NCI-H2081 (cell line): ENCODE measurements around the gene HCK.
"Not testable (repeated sequence)": the region's sequence is repeated elsewhere in the genome, so short reads cannot be mapped to it uniquely, and the experiment has no call there.

Experiments
- DNase-seq, 2 experiments: peaks; one replicate each; lab custom pipeline; 2025; lab: John Stamatoyannopoulos, UW

HCK gene

DNA sequence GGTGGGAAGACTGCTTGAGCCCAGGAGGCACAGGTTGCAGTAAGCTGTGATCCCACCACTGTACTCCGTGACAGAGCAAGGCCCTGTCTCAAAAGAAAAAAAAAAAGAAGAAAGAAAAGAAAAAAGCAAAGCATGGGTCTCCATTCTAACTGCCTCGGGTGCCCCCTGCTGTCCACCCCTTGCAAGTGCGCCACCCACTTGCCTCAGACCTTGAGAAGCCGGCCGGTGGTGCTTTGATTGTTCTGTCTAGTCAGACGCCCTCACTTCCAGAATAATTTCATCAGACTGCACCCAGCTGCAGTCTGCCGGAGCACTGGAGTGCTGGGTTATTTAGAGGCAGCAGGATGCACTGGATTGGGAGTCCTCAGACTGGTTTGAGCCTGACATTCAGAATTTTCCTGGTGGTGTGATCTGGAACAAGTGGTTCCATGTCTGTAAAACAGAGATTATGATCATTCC is 39.9 kb downstream of the HCK start:
- peak; percentile 73 to 79 for DNase-seq

DNA sequence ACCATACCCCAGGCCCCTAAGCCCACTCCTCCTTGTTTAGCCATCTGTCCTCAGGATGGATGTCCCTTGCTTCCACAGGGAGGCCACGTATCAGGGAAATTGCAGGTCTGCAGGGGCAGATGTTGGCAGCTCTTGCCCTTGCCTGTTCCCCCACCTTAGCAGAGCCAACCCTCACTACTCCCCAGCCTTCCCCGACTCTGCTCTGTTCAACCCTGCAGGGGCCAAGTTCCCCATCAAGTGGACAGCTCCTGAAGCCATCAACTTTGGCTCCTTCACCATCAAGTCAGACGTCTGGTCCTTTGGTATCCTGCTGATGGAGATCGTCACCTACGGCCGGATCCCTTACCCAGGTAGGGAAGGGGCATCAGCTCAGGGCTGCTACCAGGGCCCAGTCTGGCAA is 46.7 kb downstream of the HCK start:
- no peak for DNase-seq

DNA sequence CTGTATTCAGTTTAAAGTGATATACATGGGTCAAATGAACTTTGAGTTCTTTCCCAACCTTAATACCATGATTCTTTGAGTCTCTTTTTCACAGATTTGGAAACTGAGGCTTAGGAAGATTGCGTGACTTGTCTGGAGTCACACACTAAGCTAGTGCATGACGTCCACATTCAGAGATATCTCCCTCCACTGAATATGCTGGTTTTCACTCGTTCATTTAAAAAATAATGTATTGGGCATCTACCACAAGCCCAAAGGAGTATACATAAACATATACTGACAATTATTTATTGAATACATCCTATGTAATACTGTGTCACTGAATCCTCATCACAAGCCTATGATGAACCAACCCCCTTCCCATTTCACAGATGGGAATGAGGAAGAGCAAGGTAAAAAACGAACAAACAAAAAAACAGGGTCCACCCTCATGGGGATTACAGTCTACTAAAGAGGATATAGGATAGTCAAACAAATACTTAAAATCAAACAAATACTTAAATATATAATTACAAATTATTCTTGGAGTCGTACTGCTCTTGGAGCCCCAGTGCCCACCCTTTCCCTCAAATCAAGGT is 56.9 kb downstream of the HCK start:
- no peak for DNase-seq

DNA sequence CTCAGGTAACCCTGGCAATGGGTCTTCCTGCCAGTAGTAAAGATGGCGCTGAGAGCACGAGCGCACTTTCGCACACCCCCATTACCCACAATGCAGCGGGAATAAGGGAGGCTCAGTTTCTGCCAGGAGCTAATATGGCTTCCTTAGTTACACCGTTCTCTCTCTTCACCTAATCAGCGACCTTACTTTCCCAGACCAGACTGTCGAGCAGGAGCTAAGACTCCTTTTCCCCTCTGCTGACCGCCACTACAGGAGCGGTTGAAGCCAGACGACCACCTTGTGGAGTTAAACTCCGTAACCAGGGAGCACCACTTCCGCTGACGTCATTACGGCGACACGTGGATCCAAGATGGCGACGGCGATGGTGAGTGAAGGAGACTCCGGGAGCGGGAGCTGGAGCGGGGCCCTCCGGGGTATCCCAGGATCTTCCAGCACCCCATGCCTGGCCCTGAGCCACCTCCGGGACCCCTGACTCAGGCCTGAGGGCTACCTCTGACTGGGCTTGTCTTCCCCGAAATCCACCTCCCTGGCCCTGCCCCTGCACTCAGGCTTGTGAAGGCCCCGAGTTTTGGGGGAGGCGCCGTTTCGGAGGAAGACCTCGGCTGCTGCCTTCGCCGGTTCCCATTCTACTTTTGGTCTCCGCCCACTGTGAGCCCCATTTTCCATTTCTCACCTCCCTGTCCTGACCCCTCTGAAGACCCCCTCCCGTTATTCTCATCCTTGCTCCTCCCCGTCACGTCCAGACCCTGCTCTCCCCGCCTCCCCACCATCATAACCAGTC is 57.5 kb downstream of the HCK start, which contains the start of gene TM9SF4:
TSS of gene TM9SF4 (plus strand) at position 323 of the 781 bp plus-strand sequence. CDS start at position 350, 27 bp downstream.
- peak; percentile 94 to 96 for DNase-seq

- no peak for DNase-seq
Observed at GRCh38 chr20:32110173-32110704, 58.2 kb downstream of the HCK start.

- DNase-seq, result no peak
Observed at GRCh38 chr20:32110727-32111126, 58.7 kb downstream of the HCK start.

- DNase-seq, result no peak
Observed at GRCh38 chr20:32111156-32111686, 59.2 kb downstream of the HCK start.

DNA sequence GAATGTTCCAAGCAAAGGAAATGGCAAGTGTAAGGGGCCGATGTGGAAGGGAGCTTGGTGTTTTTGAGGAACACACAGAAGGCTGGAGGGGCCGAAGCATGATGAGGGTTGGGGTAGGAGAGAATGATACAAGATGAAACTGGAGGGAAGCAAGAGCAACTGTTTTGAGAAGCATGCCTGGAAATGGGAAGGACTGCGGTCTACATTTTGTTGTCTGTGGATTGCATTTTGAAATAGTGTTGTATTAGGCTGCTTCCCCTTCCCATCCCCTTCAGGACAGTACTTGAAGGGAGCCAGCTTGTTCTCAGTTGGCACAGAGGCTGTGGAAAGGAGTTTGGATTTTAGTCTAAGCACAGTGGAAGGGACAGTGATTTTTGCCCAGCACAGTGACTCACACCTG is 59.7 kb downstream of the HCK start:
- no peak for DNase-seq

DNA sequence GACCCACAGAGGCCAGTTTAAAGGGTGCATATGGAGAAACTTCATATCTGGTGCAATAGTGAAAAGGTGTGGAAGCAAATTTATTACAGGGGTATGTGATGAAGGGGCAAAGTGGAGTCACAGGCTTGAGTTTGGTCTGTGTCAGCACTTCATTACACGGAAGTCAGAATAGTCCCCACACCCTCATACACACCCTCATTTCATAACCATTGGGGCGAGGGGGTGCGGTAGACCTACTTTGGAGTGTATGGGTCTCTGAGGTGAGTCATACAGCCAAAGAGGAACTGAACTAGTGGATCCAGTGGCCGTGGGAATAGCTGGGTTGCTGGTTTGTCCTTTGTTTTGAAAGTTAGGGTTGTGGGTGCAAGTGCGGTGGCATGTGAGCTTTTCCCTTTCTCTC is 60.8 kb downstream of the HCK start:
- DNase-seq, result no peak

DNA sequence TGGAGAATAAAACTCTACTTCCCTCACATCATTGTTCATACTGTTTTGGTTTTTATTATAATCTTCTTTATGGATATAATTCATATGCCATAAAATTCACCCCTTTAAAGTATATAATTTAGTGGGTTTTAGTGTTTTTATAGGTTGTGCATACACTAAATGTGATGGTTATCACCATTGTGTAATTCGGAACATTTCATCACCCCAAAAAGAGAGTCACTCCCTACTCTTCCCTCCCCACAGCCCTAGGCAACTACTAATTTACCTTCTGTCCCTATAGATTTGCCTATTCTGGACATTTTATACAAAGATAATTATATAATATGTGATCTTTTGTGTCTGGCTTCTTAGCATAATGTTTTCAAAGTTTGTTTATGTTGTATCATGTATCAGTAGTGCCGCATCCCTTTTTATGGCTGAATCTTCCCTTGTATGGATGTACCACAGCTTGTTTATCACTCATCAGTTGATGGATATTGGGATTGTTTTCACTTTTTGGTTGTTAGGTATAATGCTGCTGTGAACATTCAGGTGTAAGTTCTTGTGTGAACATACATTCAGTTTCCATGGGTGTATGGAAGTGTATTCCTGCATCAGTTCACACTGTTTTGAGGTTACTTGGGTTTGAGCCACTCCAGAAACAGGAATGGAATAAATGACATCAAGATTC is 61.7 kb downstream of the HCK start:
- DNase-seq, result no peak

DNA sequence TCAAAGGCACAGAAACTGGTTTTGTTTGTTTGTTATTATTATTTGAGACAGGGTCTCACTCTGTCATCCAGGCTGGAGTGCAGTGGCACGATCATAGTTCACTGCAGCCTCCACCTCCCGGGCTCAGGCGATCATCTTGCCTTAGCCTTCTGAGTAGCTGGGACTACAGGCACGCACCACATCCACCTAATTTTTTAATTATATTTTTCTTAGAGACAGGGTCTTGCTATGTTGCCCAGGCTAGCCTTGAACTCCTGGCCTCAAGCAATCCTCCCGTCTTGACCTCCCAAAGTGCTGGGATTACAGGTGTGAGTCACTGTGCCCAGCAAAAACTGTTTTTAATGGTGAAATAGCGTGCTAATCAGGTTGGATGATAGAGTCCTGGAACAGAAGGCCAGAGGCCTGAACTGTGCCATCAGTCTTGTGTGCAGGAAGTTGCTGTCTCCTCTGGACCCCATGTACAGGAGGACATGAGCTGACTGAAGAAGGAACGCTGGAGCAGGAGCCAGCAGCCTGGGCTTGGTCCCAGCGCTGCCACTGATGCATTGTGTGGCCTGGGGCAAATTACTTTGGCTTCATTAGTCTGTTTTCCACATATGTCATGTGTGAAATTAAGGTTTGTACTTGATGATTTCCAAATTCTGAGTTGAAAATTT is 62.4 kb downstream of the HCK start:
- no peak for DNase-seq

- no peak for DNase-seq
Observed at GRCh38 chr20:32115211-32115767, 63.2 kb downstream of the HCK start.

DNA sequence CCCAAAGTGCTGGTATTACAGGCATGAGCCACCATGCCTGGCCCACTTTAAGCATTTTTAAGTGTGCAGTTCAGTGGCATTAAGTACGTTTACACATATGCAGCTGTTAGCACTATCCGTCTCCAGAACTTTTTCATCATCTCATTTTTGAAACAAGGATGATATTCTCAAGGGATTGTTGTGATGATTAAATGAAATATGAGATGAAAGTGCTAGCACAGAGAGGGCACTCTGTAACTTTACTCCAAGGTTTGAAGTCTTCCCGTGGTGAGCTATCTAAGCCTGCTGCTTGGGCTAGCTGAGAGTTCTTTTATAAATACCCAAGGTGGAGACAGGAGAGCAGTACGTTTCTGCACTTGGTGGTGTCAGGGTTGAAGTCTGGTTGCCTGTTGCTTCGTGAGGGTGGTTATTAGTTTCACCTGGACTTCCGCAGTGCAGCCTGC is 64.1 kb downstream of the HCK start:
- peak; percentile 7 to 66 for DNase-seq

DNA sequence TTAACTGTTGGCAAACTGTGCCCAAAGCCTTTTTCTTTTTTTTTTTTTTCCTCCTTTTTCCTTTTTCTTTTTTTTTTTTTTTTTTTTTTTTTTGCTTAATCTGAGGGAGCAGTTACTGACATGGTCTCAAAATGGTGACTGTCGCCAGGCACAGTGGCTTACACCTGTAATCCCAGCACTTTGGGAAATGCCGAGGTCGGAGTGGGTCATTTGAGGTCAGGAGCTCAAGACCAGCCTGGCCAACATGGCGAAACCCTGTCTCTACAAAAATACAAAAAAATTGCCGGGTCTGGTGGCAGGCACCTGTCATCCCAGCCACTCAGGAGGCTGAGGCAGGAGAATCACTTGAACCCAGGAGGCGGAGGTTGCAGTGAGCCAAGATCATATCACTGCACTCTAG is 64.8 kb downstream of the HCK start:
- DNase-seq, result not testable (repeated sequence)

GRCh38 chr20:32118427-32118826 is 66.4 kb downstream of the HCK start:
- not testable (repeated sequence) for DNase-seq

- no peak for DNase-seq
Observed at GRCh38 chr20:32119734-32120133, 67.7 kb downstream of the HCK start.

DNA sequence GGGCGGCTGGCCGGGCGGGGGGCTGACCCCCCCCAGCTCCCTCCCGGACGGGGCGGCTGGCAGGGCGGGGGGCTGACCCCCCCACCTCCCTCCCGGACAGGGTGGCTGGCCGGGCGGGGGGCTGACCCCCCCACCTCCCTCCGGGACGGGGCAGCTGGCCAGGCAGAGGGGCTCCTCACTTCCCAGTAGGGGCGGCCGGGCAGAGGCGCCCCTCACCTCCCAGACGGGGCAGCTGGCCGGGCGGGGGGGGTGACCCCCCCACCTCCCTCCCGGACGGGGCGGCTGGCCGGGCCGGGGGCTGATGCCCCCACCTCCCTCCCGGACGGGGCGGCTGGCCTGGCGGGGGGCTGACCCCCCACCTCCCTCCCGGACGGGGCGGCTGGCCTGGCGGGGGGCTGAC is 69.9 kb downstream of the HCK start:
- not testable (repeated sequence) for DNase-seq

DNA sequence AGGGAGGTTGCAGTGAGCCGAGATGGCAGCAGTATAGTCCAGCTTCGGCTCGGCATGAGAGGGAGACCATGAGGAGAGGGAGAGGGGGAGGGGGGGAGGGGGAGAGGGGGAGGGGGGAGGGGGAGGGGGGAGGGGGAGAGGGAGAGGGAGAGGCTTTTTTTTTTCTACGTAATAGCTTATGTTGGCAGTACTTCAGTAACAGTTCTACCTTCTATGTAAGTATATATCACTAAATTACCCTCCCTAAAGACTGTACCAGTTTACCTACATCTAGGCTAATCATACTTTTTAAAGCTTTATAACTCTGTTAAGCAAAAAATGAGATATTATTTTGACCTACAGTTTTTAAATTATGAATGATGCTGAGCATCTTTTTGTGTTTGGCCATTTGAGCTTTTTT is 71.0 kb downstream of the HCK start:
- DNase-seq, result no peak

DNA sequence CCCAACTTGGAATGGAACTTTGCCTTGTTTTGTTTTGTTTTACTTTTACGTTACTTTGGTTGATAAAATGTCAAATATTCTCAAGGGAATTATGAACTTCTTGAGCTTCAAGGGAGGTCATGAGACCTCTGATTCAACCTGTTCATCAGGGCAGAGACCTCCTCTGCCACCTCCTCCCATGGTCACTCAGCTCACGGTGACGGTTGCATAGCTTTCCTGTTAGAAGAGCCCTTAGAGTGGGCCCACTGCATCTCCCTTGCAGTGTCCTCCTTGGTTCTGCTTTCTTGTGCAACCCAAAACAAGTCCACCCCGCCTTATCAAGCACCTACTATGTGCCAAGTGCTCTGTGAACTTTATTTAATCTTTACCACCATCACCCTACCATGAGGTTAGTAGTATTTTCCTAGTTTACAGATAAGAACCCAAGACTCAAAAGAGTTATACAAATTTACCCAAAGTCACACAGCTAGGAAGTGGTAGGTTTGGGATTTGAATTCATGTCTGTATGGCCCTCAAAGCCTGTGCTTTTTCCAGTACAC is 72.9 kb downstream of the HCK start:
- no peak for DNase-seq

GRCh38 chr20:32125506-32125905 is 73.5 kb downstream of the HCK start:
- DNase-seq, result no peak

- no peak for DNase-seq
Observed at GRCh38 chr20:32126919-32127318, 74.9 kb downstream of the HCK start.
